Measurements from ENCODE around the gene CUBN. TPM values are rescaled to one million over a fixed set of nuclear protein-coding genes. Genes with fewer than 3 reads are reported as not detected.

CUBN gene
- total RNA-seq, 2 experiments from 2014 or later, result 7.9 to 9.2 TPM

DNA sequence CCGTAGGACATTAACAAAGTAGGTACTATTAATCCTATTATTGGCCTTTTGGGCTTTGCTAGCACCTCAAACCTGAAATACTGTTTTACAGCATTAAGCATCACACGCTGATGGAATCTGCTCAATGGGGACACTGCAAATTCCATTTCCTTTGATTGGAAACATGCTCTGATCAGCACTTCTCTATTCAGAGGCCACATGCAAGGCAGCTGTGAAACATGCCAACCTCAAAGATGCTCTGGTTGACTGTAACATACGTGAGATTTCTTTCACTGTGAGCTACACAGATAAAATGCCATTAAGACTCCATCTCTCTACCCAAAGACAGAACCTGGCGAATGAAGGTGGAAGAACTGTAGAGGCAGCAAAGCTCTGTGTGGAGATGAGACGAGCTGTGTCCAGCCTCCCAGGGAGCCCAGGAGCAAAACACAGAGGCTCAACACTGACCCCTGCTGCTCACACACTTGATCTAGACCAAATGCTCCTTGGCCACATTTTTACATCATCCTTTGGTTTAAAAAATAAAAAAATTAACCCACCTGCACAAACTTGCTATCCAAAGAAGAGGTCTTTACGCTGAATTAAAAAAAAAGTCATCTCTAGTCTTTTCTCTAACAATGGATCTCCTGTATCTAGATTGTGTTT is 320.4 kb downstream of the CUBN start:
- Mint-ChIP-seq H3K4me3 (no peak overlapping the region), H3K27me3 (no peaks in the 10 kb centered on the region), H3K4me1 (ENCODE audit: low read depth) (peaks cover 34% of the 10 kb centered on the region), H3K36me3 (ENCODE audit: low read depth) (peaks cover 69% of the 10 kb centered on the region), H3K27ac (no peak overlapping the region), H3K9me3 (no peaks in the 10 kb centered on the region)
- H3K4me3 ChIP-seq (ENCODE audit: low read length), result no peak overlapping the region
- CTCF ChIA-PET, result interaction anchor here (1.2 kb wide), 1 partner anchor 907 kb away, joined by 5 read pairs; no protein-coding TSS in a partner anchor
- no peaks in the 10 kb centered on the region for H3K27me3 ChIP-seq (ENCODE audit: control insufficient read depth in 1 of 2, insufficient read depth in 2 of 2, low read length in 2 of 2)
- TF ChIP-seq, protein P1, sequence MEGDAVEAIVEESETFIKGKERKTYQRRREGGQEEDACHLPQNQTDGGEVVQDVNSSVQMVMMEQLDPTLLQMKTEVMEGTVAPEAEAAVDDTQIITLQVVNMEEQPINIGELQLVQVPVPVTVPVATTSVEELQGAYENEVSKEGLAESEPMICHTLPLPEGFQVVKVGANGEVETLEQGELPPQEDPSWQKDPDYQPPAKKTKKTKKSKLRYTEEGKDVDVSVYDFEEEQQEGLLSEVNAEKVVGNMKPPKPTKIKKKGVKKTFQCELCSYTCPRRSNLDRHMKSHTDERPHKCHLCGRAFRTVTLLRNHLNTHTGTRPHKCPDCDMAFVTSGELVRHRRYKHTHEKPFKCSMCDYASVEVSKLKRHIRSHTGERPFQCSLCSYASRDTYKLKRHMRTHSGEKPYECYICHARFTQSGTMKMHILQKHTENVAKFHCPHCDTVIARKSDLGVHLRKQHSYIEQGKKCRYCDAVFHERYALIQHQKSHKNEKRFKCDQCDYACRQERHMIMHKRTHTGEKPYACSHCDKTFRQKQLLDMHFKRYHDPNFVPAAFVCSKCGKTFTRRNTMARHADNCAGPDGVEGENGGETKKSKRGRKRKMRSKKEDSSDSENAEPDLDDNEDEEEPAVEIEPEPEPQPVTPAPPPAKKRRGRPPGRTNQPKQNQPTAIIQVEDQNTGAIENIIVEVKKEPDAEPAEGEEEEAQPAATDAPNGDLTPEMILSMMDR (IDR thresholded peaks at IDR 0.05), result peak; percentile 39
- no peak overlapping the region for H3K27ac ChIP-seq (ENCODE audit: low read depth in 1 of 2, low read length in 2 of 2)
- H3K4me1 ChIP-seq (ENCODE audit: insufficient read depth, low read length), result peaks cover 6% of the 10 kb centered on the region
- DNase-seq, result peak in 12 of 14 experiments; percentile 20 to 73 (median 44)
- POLR2A ChIA-PET, result interaction anchor here (0.9 kb wide), 1 partner anchor 8 kb away, joined by 3 read pairs; the partner anchor contains the start of gene RSU1
- peak; percentile 46 for ATAC-seq (ENCODE audit: poor library complexity)
- intact Hi-C loops (cut with DNase I, micrococcal nuclease), result no loop called here
- peaks cover 0 to 3% of the 10 kb centered on the region in 2 experiments for H3K9me3 ChIP-seq (ENCODE audit: control insufficient read depth in 1 of 2, insufficient read depth in 1 of 2, low read length in 2 of 2)
- H3K36me3 ChIP-seq (ENCODE audit: insufficient read depth, low read length), result no peaks in the 10 kb centered on the region

DNA sequence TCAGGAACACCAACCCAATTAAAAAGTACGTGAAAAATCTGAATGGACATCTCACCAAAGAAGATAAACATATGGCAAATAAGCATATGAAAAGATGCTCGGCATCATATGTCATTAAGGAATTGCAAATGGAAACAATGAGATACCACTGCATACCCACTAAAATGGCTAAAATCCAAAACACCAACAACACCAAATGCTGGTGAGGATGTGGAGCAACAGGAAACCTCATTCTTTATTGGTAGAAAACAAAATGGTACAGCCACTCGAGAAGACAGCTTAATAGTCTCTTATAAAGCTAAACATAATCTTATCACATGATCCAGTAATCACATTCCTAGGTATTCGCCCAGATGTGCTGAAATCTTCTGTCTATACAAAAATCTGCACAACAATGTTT is 325.5 kb downstream of the CUBN start:
- Mint-ChIP-seq H3K27me3 (no peaks in the 10 kb centered on the region), H3K36me3 (ENCODE audit: low read depth) (peaks cover 43% of the 10 kb centered on the region), H3K27ac (no peak overlapping the region), H3K9me3 (no peaks in the 10 kb centered on the region), H3K4me1 (ENCODE audit: low read depth) (peaks cover 45% of the 10 kb centered on the region), H3K4me3 (no peak overlapping the region)
- H3K4me3 ChIP-seq (ENCODE audit: low read length), result no peak overlapping the region
- peaks cover 0 to 3% of the 10 kb centered on the region in 2 experiments for H3K9me3 ChIP-seq (ENCODE audit: control insufficient read depth in 1 of 2, insufficient read depth in 1 of 2, low read length in 2 of 2)
- H3K27ac ChIP-seq (ENCODE audit: low read depth in 1 of 2, low read length in 2 of 2), result no peak overlapping the region
- no peaks in the 10 kb centered on the region for H3K27me3 ChIP-seq (ENCODE audit: control insufficient read depth in 1 of 2, insufficient read depth in 2 of 2, low read length in 2 of 2)
- no peak for ATAC-seq (ENCODE audit: poor library complexity)
- H3K4me1 ChIP-seq (ENCODE audit: insufficient read depth, low read length), result peaks cover 4% of the 10 kb centered on the region
- CTCF ChIA-PET, result interaction anchor here (1.4 to 1.7 kb wide), 2 partner anchors 8 to 14 kb away, joined by 3 read pairs; no protein-coding TSS in a partner anchor
- DNase-seq, result no peak
- POLR2A ChIA-PET, result interaction anchor here (2.2 kb wide), 1 partner anchor 13 kb away, joined by 6 read pairs; the partner anchor contains the start of gene RSU1
- no peaks in the 10 kb centered on the region for H3K36me3 ChIP-seq (ENCODE audit: insufficient read depth, low read length)
- intact Hi-C loops (cut with DNase I, micrococcal nuclease), result no loop called here
- TF ChIP-seq, protein P1 (IDR thresholded peaks at IDR 0.05), result no peak

DNA sequence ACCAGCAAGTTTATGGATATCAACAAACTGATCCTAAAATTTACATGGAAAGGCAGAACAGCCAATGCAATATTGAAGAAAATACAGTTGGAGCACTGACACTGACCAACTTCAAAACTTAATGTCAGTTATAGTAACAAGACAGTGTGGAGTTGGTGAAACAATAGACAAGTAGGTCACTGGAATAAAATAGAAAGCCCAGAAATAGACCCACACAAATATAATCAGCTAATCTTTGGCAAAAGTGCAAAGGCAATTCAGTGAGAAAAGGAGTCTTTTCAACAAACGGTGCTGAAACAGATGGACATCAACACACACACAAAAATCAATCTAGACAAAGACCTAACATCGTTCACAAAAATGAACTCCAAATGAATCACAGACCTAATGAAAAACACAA is 326.1 kb downstream of the CUBN start:
- Histone ChIP-seq H3K9me3 (ENCODE audit: control insufficient read depth in 1 of 2, insufficient read depth in 1 of 2, low read length in 2 of 2) (peaks cover 0 to 3% of the 10 kb centered on the region in 2 experiments), H3K36me3 (ENCODE audit: insufficient read depth, low read length) (peaks cover 5% of the 10 kb centered on the region), H3K4me3 (ENCODE audit: low read length) (no peak overlapping the region), H3K27me3 (ENCODE audit: control insufficient read depth in 1 of 2, insufficient read depth in 2 of 2, low read length in 2 of 2) (no peaks in the 10 kb centered on the region), H3K4me1 (ENCODE audit: insufficient read depth, low read length) (peaks cover 4% of the 10 kb centered on the region), H3K27ac (ENCODE audit: low read depth in 1 of 2, low read length in 2 of 2) (no peak overlapping the region)
- Mint-ChIP-seq H3K27ac (no peak overlapping the region), H3K4me1 (ENCODE audit: low read depth) (peaks cover 45% of the 10 kb centered on the region), H3K27me3 (no peaks in the 10 kb centered on the region), H3K4me3 (no peak overlapping the region), H3K9me3 (no peaks in the 10 kb centered on the region), H3K36me3 (ENCODE audit: low read depth) (peaks cover 41% of the 10 kb centered on the region)
- no peak for DNase-seq
- TF ChIP-seq, protein P1 (IDR thresholded peaks at IDR 0.05), result no peak
- POLR2A ChIA-PET, result no interaction called here
- intact Hi-C loops (cut with DNase I, micrococcal nuclease), result no loop called here
- ATAC-seq (ENCODE audit: poor library complexity), result no peak
- CTCF ChIA-PET, result interaction anchor here (1.4 kb wide), 1 partner anchor 13 kb away, joined by 3 read pairs; no protein-coding TSS in a partner anchor

All from CD4-positive, alpha-beta T cell (primary cell).